ENCODE results near the gene VWF.

Gene VWF

GRCh38 chr12:5965950-5966383 is 158.5 kb downstream of the VWF start:
- FAIRE-seq (peak; percentile 90), DNase-seq (ENCODE audit: low spot score) (peak; percentile 88)

GRCh38 chr12:5964913-5965900 is 159.3 kb downstream of the VWF start:
- DNase-seq (ENCODE audit: low spot score), result no peak
- FAIRE-seq, result peak; percentile 93

- DNase-seq (ENCODE audit: low spot score) (no peak), FAIRE-seq (no peak)
Observed at GRCh38 chr12:5963515-5963914, 161.0 kb downstream of the VWF start.

- no peak for FAIRE-seq
- no peak for DNase-seq (ENCODE audit: low spot score)
Observed at GRCh38 chr12:5960783-5961182, 163.7 kb downstream of the VWF start.

- DNase-seq (ENCODE audit: low spot score), result no peak
- FAIRE-seq, result no peak
Observed at GRCh38 chr12:5956987-5957386, 167.5 kb downstream of the VWF start.

GRCh38 chr12:5954661-5955060 is 169.8 kb downstream of the VWF start:
- DNase-seq (ENCODE audit: low spot score) (no peak), FAIRE-seq (no peak)

- no peak for FAIRE-seq
- DNase-seq (ENCODE audit: low spot score), result no peak
Observed at GRCh38 chr12:5953835-5954586, 170.5 kb downstream of the VWF start.

- no peak for DNase-seq (ENCODE audit: low spot score)
- FAIRE-seq, result no peak
Observed at GRCh38 chr12:5952031-5952430, 172.4 kb downstream of the VWF start.

- DNase-seq (ENCODE audit: low spot score) (no peak), FAIRE-seq (no peak)
Observed at GRCh38 chr12:5948696-5949095, 175.8 kb downstream of the VWF start.

GRCh38 chr12:5947006-5947405 is 177.5 kb downstream of the VWF start:
- FAIRE-seq (no peak), DNase-seq (ENCODE audit: low spot score) (no peak)

GRCh38 chr12:5946388-5946787 is 178.1 kb downstream of the VWF start:
- no peak for DNase-seq (ENCODE audit: low spot score)
- no peak for FAIRE-seq

GRCh38 chr12:5945071-5946008 is 179.1 kb downstream of the VWF start, which contains the start of gene ANO2:
Gene ANO2 (minus strand): TSS chr12:5945259. CDS start chr12:5945217, 42 bp downstream.
- peak; percentile 88 for DNase-seq (ENCODE audit: low spot score)
- FAIRE-seq, result peak; percentile 81

- DNase-seq (ENCODE audit: low spot score) (peak; percentile 46), FAIRE-seq (no peak)
Observed at GRCh38 chr12:5944688-5945070, 179.8 kb downstream of the VWF start.

- DNase-seq (ENCODE audit: low spot score) (no peak), FAIRE-seq (peak; percentile 89)
Observed at GRCh38 chr12:5944053-5944452, 180.4 kb downstream of the VWF start.

- FAIRE-seq, result no peak
- DNase-seq (ENCODE audit: low spot score), result no peak
Observed at GRCh38 chr12:5941907-5942306, 182.6 kb downstream of the VWF start.

- DNase-seq (ENCODE audit: low spot score) (no peak), FAIRE-seq (no peak)
Observed at GRCh38 chr12:5927732-5928516, 196.5 kb downstream of the VWF start.

- DNase-seq (ENCODE audit: low spot score), result no peak
- peak; percentile 77 for FAIRE-seq
Observed at GRCh38 chr12:5925646-5926045, 198.8 kb downstream of the VWF start.

GRCh38 chr12:5924342-5924741 is 200.1 kb downstream of the VWF start:
- FAIRE-seq, result peak; percentile 81
- no peak for DNase-seq (ENCODE audit: low spot score)

- FAIRE-seq (no peak), DNase-seq (ENCODE audit: low spot score) (no peak)
Observed at GRCh38 chr12:5923751-5924150, 200.7 kb downstream of the VWF start.

- DNase-seq (ENCODE audit: low spot score), result no peak
- FAIRE-seq, result peak; percentile 100
Observed at GRCh38 chr12:5923043-5923605, 201.3 kb downstream of the VWF start.
